Endodermal cell (in vitro differentiated cells): ENCODE measurements around the gene LSM14A. TPM values are rescaled to one million over a fixed set of nuclear protein-coding genes. Genes with fewer than 3 reads are reported as not detected.

ENCODE experiments used
- DNase-seq: peaks from one replicate; pipeline ENCODE4 v3.0.0-alpha.2; 2017
- H3K27ac ChIP-seq: 2 replicates; pipeline ENCODE4 v1.5.1; 2013; ENCODE audit warnings: mild to moderate bottlenecking, low read depth, low read length, moderate library complexity
- H3K27me3 ChIP-seq: 2 replicates; pipeline ENCODE4 v1.6.1; 2013; ENCODE audit warnings: mild to moderate bottlenecking, low read length, moderate library complexity; ENCODE audit not compliant: insufficient read depth, control insufficient read depth, poor library complexity, severe bottlenecking
- H3K36me3 ChIP-seq: 2 replicates; pipeline ENCODE4 v1.7.0; 2013; ENCODE audit warnings: mild to moderate bottlenecking, low read length, moderate library complexity; ENCODE audit not compliant: control insufficient read depth, insufficient read depth
- H3K4me1 ChIP-seq: one replicate; pipeline ENCODE4 v1.7.0; 2013; ENCODE audit warnings: low read length; ENCODE audit not compliant: control insufficient read depth, insufficient read depth
- H3K4me3 ChIP-seq: 2 replicates; pipeline ENCODE4 v1.5.1; 2013; ENCODE audit warnings: mild to moderate bottlenecking, low read length, moderate library complexity
- H3K9ac ChIP-seq: 2 replicates; pipeline ENCODE4 v1.6.1; 2013; ENCODE audit warnings: mild to moderate bottlenecking, low read length, moderate library complexity; ENCODE audit not compliant: poor library complexity, severe bottlenecking; ENCODE audit errors: extremely low read depth
- H3K9me3 ChIP-seq: 2 replicates; pipeline ENCODE4 v1.6.1; 2013; ENCODE audit warnings: mild to moderate bottlenecking, low read length, moderate library complexity; ENCODE audit not compliant: control insufficient read depth
- H3K27ac Mint-ChIP-seq: 2 replicates; pipeline ENCODE4 v1.8.0; 2020; ENCODE audit warnings: mixed read lengths
- H3K27me3 Mint-ChIP-seq: 2 replicates; pipeline ENCODE4 v1.8.0; 2021; ENCODE audit warnings: mild to moderate bottlenecking, mixed read lengths; ENCODE audit not compliant: insufficient read depth
- H3K36me3 Mint-ChIP-seq: 2 replicates; pipeline ENCODE4 v1.8.0; 2020; ENCODE audit warnings: low read depth, mixed read lengths
- H3K4me1 Mint-ChIP-seq: 2 replicates; pipeline ENCODE4 v1.8.0; 2020; ENCODE audit warnings: mixed read lengths
- H3K4me3 Mint-ChIP-seq: 2 replicates; pipeline ENCODE4 v1.8.0; 2020; ENCODE audit warnings: mild to moderate bottlenecking, moderate library complexity, mixed read lengths
- H3K9me3 Mint-ChIP-seq: 2 replicates; pipeline ENCODE4 v1.8.0; 2020; ENCODE audit warnings: mild to moderate bottlenecking, mixed read lengths
- CTCF ChIP-seq: fragments of 200-600 bp; sonication (generic); conservative IDR thresholded peaks from 2 replicates; pipeline ENCODE4 v1.5.0; 2021; ENCODE audit warnings: antibody characterized with exemption, mild to moderate bottlenecking
- WGBS, 2 experiments: methylation state at CpG; one replicate each; pipeline versions ENCODE4 v1.1.5 to v1.1.7; 2013; ENCODE audit warnings: missing lambda C conversion rate in 2 of 2, mixed read lengths in 1 of 2; ENCODE audit not compliant: insufficient coverage in 1 of 2, insufficient read length in 1 of 2; 5-methylcytosine and 5-hydroxymethylcytosine counted together
- total RNA-seq, 2 donors: library from RNA; stranded (reverse); fragmentation: NEBNext Ultra II Directional in 1 of 2; extraction: Animal tissue kit (Norgen Biotek cat#: 25700) in 1 of 2; gene quantifications; 2 replicates in 1 of 2; 3 replicates in 1 of 2; pipeline ENCODE4 v1.2.1, GENCODE V29; 2021

Gene LSM14A
- total RNA-seq, 2 donors from 2014 or later: 188 to 192 TPM

- peak overlapping the region; percentile 2 for H3K27ac Mint-ChIP-seq
These were observed 96.8 kb downstream of the LSM14A start for GRCh38 chr19:34269081-34269480.

GRCh38 chr19:34269489-34269888, 97.2 kb downstream of the LSM14A start:
- Mint-ChIP-seq H3K27me3 (no peaks in the 10 kb centered on the region), H3K4me3 (no peak overlapping the region), H3K36me3 (peaks cover 3% of the 10 kb centered on the region), H3K27ac (peak overlapping the region; percentile 78), H3K4me1 (peaks cover 26% of the 10 kb centered on the region), H3K9me3 (no peaks in the 10 kb centered on the region)
- Histone ChIP-seq H3K9me3 (no peaks in the 10 kb centered on the region), H3K36me3 (no peaks in the 10 kb centered on the region), H3K9ac (no peak overlapping the region), H3K27me3 (no peaks in the 10 kb centered on the region), H3K27ac (no peak overlapping the region), H3K4me1 (peaks cover 10% of the 10 kb centered on the region), H3K4me3 (no peak overlapping the region)
- no peak for TF ChIP-seq CTCF
- no peak for DNase-seq
- 75 to 84% methylated on average over 1 of the region's 2 CpGs for WGBS, 2 experiments

More at GRCh38 chr19:34269081-34269480, 96.8 kb downstream of the LSM14A start:
- Histone ChIP-seq H3K36me3 (no peaks in the 10 kb centered on the region), H3K9me3 (no peaks in the 10 kb centered on the region), H3K27ac (no peak overlapping the region), H3K4me3 (no peak overlapping the region), H3K27me3 (no peaks in the 10 kb centered on the region), H3K4me1 (peaks cover 6% of the 10 kb centered on the region), H3K9ac (peak overlapping the region; percentile 22)
- no peak for DNase-seq
- TF ChIP-seq CTCF: no peak
- Mint-ChIP-seq H3K9me3 (no peaks in the 10 kb centered on the region), H3K27me3 (no peaks in the 10 kb centered on the region), H3K4me3 (no peak overlapping the region), H3K36me3 (peaks cover 3% of the 10 kb centered on the region), H3K4me1 (peaks cover 24% of the 10 kb centered on the region)
- WGBS, 2 experiments: 89 to 96% methylated on average over 4 to 7 of the region's 8 CpGs

- no peaks in the 10 kb centered on the region for H3K27me3 Mint-ChIP-seq
- peak overlapping the region; percentile 11 for H3K9ac ChIP-seq
- H3K36me3 ChIP-seq: peaks cover under 1% of the 10 kb centered on the region
- TF ChIP-seq CTCF: no peak
- H3K27ac ChIP-seq: no peak overlapping the region
- no peaks in the 10 kb centered on the region for H3K9me3 ChIP-seq
- peaks cover 10% of the 10 kb centered on the region for H3K4me1 ChIP-seq
- WGBS, 2 experiments: 80 to 83% methylated on average over 3 to 5 of the region's 5 CpGs
- peak overlapping the region; percentile 78 for H3K27ac Mint-ChIP-seq
- DNase-seq: peak; percentile 73
- H3K9me3 Mint-ChIP-seq: no peaks in the 10 kb centered on the region
- H3K36me3 Mint-ChIP-seq: peaks cover 3% of the 10 kb centered on the region
- H3K4me3 Mint-ChIP-seq: no peak overlapping the region
- H3K4me1 Mint-ChIP-seq: peaks cover 26% of the 10 kb centered on the region
- no peaks in the 10 kb centered on the region for H3K27me3 ChIP-seq
- no peak overlapping the region for H3K4me3 ChIP-seq
These were observed 97.8 kb downstream of the LSM14A start for GRCh38 chr19:34269968-34270621.
